SK-N-SH treated with all-trans-retinoic acid at 6 μM for 48 hours (cell line): ENCODE results near the gene ALOX15B.

ENCODE experiments used
- ATAC-seq: fragments of 200-7000 bp; cut with Tn5 transposase; 3 replicates; pipeline ENCODE4 v1.9.1; 2020; ENCODE audit warnings: mild to moderate bottlenecking, moderate library complexity
- ARNTL ChIP-seq: fragments of 450-650 bp; formaldehyde crosslinking; IDR thresholded peaks from 2 replicates; pipeline ENCODE4 v1.5.0; 2020; ENCODE audit warnings: low read depth, mild to moderate bottlenecking, moderate library complexity, borderline replicate concordance
- BACH2 ChIP-seq: fragments of 250-450 bp; sonication (Bioruptor Pico); IDR thresholded peaks from 2 replicates; pipeline ENCODE4 v1.9.0; 2021; ENCODE audit warnings: mild to moderate bottlenecking, borderline replicate concordance
- CREB5 ChIP-seq: fragments of 250-450 bp; sonication (Bioruptor Pico); IDR thresholded peaks from 2 replicates; pipeline ENCODE4 v1.5.1; 2020; ENCODE audit warnings: low read depth, mild to moderate bottlenecking, moderate library complexity
- CSDC2 ChIP-seq: fragments of 250-450 bp; sonication (Bioruptor Pico); IDR thresholded peaks from 2 replicates; pipeline ENCODE4 v1.5.0; 2020; ENCODE audit warnings: mild to moderate bottlenecking, moderate library complexity
- CSRNP3 ChIP-seq: fragments of 250-450 bp; sonication (Bioruptor Pico); IDR thresholded peaks from 2 replicates; pipeline ENCODE4 v1.5.1; 2021; ENCODE audit warnings: mild to moderate bottlenecking, moderate library complexity
- ESRRG ChIP-seq: fragments of 250-450 bp; sonication (Bioruptor Pico); IDR thresholded peaks from 2 replicates; pipeline ENCODE4 v1.6.1; 2021; ENCODE audit warnings: mild to moderate bottlenecking
- GLIS3 ChIP-seq: fragments of 250-450 bp; sonication (Bioruptor Pico); IDR thresholded peaks from 2 replicates; pipeline ENCODE4 v1.5.0; 2020; ENCODE audit warnings: mild to moderate bottlenecking, moderate library complexity
- ISL1 ChIP-seq: fragments of 250-450 bp; sonication (Bioruptor Pico); IDR thresholded peaks from 2 replicates; pipeline ENCODE4 v2.1.2; 2022; ENCODE audit warnings: mild to moderate bottlenecking, moderate library complexity
- OSR1 ChIP-seq: fragments of 250-450 bp; sonication (Bioruptor Pico); IDR thresholded peaks from 2 replicates; pipeline ENCODE4 v1.8.0; 2022; ENCODE audit warnings: moderate library complexity, mild to moderate bottlenecking, inconsistent platforms
- POU6F1 ChIP-seq: fragments of 250-450 bp; sonication (Bioruptor Pico); IDR thresholded peaks from 2 replicates; pipeline ENCODE4 v1.8.0; 2021; ENCODE audit warnings: low read depth, mild to moderate bottlenecking, moderate library complexity, borderline replicate concordance
- PPARA ChIP-seq: fragments of 250-450 bp; sonication (Bioruptor Pico); IDR thresholded peaks from 2 replicates; pipeline ENCODE4 v1.5.0; 2020; ENCODE audit warnings: mild to moderate bottlenecking, borderline replicate concordance
- RARB ChIP-seq: fragments of 250-450 bp; sonication (Bioruptor Pico); IDR thresholded peaks from 2 replicates; pipeline ENCODE4 v1.8.0; 2021; ENCODE audit warnings: mild to moderate bottlenecking, moderate library complexity
- SNAI2 ChIP-seq: fragments of 250-450 bp; sonication (Bioruptor Pico); IDR thresholded peaks from 2 replicates; pipeline ENCODE4 v1.5.0; 2020; ENCODE audit warnings: mild to moderate bottlenecking, moderate library complexity
- TCF4 ChIP-seq: fragments of 250-450 bp; sonication (Bioruptor Pico); IDR thresholded peaks from 2 replicates; pipeline ENCODE4 v1.8.0; 2021; ENCODE audit warnings: mild to moderate bottlenecking, moderate library complexity, borderline replicate concordance
- TOX ChIP-seq: fragments of 250-450 bp; sonication (Bioruptor Pico); IDR thresholded peaks from 2 replicates; pipeline ENCODE4 v1.8.0; 2021; ENCODE audit warnings: mild to moderate bottlenecking, moderate library complexity, borderline replicate concordance
- TSHZ2 ChIP-seq: fragments of 250-450 bp; sonication (Bioruptor Pico); IDR thresholded peaks from 2 replicates; pipeline ENCODE4 v1.5.0; 2020; ENCODE audit warnings: mild to moderate bottlenecking, moderate library complexity
- ZFP3 ChIP-seq: fragments of 250-450 bp; sonication (Bioruptor Pico); IDR thresholded peaks from 2 replicates; pipeline ENCODE4 v1.5.0; 2020; ENCODE audit warnings: mild to moderate bottlenecking, moderate library complexity
- ZFP30 ChIP-seq: fragments of 450-650 bp; formaldehyde crosslinking; IDR thresholded peaks from 2 replicates; pipeline ENCODE4 v1.5.0; 2022; ENCODE audit warnings: mild to moderate bottlenecking, moderate library complexity
- ZNF565 ChIP-seq: fragments of 450-650 bp; formaldehyde crosslinking; conservative IDR thresholded peaks from 2 replicates; pipeline ENCODE4 v1.5.0; 2020; ENCODE audit warnings: low read depth, mild to moderate bottlenecking, moderate library complexity
- ZNF70 ChIP-seq: fragments of 450-650 bp; formaldehyde crosslinking; IDR thresholded peaks from 2 replicates; pipeline ENCODE4 v1.5.0; 2020; ENCODE audit warnings: mild to moderate bottlenecking, moderate library complexity
- ZNF8 ChIP-seq: fragments of 450-650 bp; formaldehyde crosslinking; IDR thresholded peaks from 2 replicates; pipeline ENCODE4 v1.5.0; 2020; ENCODE audit warnings: mild to moderate bottlenecking, moderate library complexity
- TF ChIP-seq, protein P1 (sequence below): fragments of 250-450 bp; sonication (Bioruptor Pico); IDR thresholded peaks from 2 replicates; pipeline ENCODE4 v1.8.0; 2020; ENCODE audit warnings: mild to moderate bottlenecking, moderate library complexity, borderline replicate concordance

Gene ALOX15B

DNA sequence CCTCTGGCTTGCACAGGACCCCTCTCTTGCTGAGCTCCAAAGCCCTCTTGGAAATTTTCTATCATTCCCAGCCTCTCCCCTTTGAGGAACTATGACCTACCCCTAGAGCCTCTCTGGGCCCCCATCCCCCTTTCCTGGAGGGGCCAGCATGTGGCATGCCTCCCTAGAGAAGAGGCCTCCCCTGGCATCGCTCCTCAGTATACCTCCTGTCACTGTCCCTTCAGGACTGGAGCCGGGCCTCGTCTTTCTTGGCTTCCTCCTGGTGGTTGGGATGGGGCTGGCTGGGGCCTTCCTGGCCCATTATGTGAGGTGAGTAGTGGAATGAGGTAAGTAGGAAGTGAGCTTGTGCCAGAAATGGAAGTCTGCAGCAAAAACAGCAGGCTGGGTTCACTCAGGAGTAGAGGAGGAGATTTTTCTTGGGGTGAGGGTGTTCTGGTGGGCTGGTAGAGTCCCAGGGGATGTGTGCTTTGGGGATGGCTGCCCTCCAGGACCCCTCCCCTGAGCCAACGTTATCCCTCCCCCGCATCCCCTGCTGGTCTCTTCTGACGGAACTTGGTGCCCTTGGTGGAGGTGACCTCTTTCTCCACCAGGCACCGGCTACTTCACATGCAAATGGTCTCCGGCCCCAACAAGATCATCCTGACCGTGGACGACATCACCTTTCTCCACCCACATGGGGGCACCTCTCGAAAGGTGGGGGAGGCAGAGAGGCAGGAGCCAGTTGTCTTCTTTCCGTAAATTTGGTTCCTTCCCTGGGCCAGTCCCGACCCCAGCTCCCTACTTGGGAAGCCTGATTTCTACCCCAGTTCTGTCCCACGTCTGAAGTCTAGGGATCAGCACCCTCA, 31.8 kb upstream of the ALOX15B start:
- TF ChIP-seq ESRRG (CRISPR knock-in tag) (no peak), POU6F1 (CRISPR knock-in tag) (no peak), RARB (no peak), ZNF565 (CRISPR knock-in tag) (no peak), CREB5 (CRISPR knock-in tag) (no peak), TOX (CRISPR knock-in tag) (no peak), TSHZ2 (CRISPR knock-in tag) (no peak), BACH2 (no peak), CSDC2 (CRISPR knock-in tag) (no peak), ARNTL (CRISPR knock-in tag) (no peak), ISL1 (no peak), ZFP3 (CRISPR knock-in tag) (no peak), CSRNP3 (no peak), PPARA (CRISPR knock-in tag) (no peak), GLIS3 (CRISPR knock-in tag) (no peak)
- TF ChIP-seq, protein P1, sequence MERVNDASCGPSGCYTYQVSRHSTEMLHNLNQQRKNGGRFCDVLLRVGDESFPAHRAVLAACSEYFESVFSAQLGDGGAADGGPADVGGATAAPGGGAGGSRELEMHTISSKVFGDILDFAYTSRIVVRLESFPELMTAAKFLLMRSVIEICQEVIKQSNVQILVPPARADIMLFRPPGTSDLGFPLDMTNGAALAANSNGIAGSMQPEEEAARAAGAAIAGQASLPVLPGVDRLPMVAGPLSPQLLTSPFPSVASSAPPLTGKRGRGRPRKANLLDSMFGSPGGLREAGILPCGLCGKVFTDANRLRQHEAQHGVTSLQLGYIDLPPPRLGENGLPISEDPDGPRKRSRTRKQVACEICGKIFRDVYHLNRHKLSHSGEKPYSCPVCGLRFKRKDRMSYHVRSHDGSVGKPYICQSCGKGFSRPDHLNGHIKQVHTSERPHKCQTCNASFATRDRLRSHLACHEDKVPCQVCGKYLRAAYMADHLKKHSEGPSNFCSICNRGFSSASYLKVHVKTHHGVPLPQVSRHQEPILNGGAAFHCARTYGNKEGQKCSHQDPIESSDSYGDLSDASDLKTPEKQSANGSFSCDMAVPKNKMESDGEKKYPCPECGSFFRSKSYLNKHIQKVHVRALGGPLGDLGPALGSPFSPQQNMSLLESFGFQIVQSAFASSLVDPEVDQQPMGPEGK (CRISPR knock-in tag), result no peak
- TF ChIP-seq, all 23 proteins: peak for 0
- ATAC-seq, result no peak

DNA sequence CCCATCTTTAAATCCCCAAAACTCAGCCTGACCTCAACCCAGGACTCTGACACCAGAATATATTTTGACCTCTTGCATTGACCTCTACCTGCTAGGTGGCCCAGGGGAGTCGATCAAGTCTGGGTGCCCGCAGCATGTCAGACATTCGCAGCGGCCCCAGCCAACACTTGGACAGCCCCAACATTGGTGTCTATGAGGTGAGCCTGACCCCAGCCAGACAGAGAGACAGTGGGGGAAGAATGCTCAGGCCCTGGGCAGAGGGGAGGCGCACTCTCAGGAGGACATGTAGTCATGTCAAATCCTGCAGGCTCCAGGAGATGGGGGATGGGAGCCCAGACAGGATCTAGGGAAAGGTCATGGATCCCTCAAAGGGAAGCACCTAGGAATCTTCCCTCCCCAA, 31.0 kb upstream of the ALOX15B start:
- no peak for ATAC-seq
- TF ChIP-seq CREB5 (CRISPR knock-in tag), result no peak
- TF ChIP-seq RARB, result no peak
- TF ChIP-seq GLIS3 (CRISPR knock-in tag), result no peak
- TF ChIP-seq ZNF8 (CRISPR knock-in tag), result no peak
- TF ChIP-seq ZFP3 (CRISPR knock-in tag), result no peak
- TF ChIP-seq PPARA (CRISPR knock-in tag), result no peak
- TF ChIP-seq TSHZ2 (CRISPR knock-in tag), result no peak
- TF ChIP-seq ESRRG (CRISPR knock-in tag), result no peak
- TF ChIP-seq TCF4 (CRISPR knock-in tag), result no peak
- TF ChIP-seq POU6F1 (CRISPR knock-in tag), result no peak
- no peak for TF ChIP-seq ARNTL (CRISPR knock-in tag)
- TF ChIP-seq ZFP30 (CRISPR knock-in tag), result no peak
- no peak for TF ChIP-seq BACH2
- no peak for TF ChIP-seq CSDC2 (CRISPR knock-in tag)
- TF ChIP-seq SNAI2 (CRISPR knock-in tag), result no peak
- no peak for TF ChIP-seq ZNF70 (CRISPR knock-in tag)
- no peak for TF ChIP-seq OSR1 (CRISPR knock-in tag)
- TF ChIP-seq, all 23 proteins: peak for 0
